Measurements from ENCODE around the gene ATF4.

ATF4 gene

DNA sequence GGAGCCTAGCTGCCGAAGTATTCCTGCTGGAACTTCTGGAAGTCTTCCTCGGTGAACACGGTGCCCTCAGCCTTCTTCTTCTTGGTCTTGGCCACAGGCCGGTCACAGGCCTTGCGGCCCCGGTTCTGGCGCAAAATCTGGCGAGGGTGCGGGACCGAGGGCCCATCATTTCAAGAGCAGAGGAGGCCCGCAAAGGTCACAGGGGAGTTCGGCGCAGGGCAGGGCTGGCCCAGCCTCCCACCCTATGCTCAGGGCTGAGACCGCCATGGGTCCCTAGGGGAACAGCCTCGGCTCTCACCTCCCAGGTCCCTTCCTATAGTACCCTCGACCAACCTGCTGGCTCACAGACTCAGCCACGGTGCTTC lies 9.1 kb downstream of the ATF4 start:
- H2AFZ ChIP-seq (ENCODE audit: low read length) = no peak overlapping the region
- H4K20me1 ChIP-seq (ENCODE audit: insufficient read depth, low read length, poor library complexity, severe bottlenecking) = peaks cover 62% of the 10 kb centered on the region
- H3K9me2 ChIP-seq (replicated peaks; ENCODE audit: low read depth, low read length) = no peaks in the 10 kb centered on the region
- H3K9ac ChIP-seq (ENCODE audit: low read depth, low read length, poor library complexity, severe bottlenecking) = peak overlapping the region; percentile 33
- peaks cover 52% of the 10 kb centered on the region for H3K4me1 ChIP-seq (ENCODE audit: insufficient read depth, low read length, poor library complexity, severe bottlenecking)
- peaks cover 15% of the 10 kb centered on the region for H3F3A ChIP-seq (ENCODE audit: low read depth)
- no peaks in the 10 kb centered on the region for H3K27me3 ChIP-seq (ENCODE audit: insufficient read depth, low read length, poor library complexity, severe bottlenecking)
- H3K79me2 ChIP-seq (ENCODE audit: insufficient read depth, low read length) = peaks cover 76% of the 10 kb centered on the region
- peaks cover 18% of the 10 kb centered on the region; the same call in 1 of the 2 replicates for H3K36me3 ChIP-seq (ENCODE audit: insufficient read depth, low read length)
- no peaks in the 10 kb centered on the region for H3K9me3 ChIP-seq (ENCODE audit: insufficient read depth, low read depth, low read length)
- peak overlapping the region; percentile 81 for H3K4me2 ChIP-seq (ENCODE audit: low read depth, low read length, poor library complexity, severe bottlenecking)
- peak overlapping the region; percentile 82 for H3K4me3 ChIP-seq (ENCODE audit: low read length, poor library complexity, severe bottlenecking)
- TF ChIP-seq EZH2phosphoT487 (IDR thresholded peaks at IDR 0.05; ENCODE audit: borderline replicate concordance) (no peak), CTCF (conservative IDR thresholded peaks at IDR 0.05; ENCODE audit: low read length) (peak; percentile 23; the same call in 1 of the 2 replicates)

DNA sequence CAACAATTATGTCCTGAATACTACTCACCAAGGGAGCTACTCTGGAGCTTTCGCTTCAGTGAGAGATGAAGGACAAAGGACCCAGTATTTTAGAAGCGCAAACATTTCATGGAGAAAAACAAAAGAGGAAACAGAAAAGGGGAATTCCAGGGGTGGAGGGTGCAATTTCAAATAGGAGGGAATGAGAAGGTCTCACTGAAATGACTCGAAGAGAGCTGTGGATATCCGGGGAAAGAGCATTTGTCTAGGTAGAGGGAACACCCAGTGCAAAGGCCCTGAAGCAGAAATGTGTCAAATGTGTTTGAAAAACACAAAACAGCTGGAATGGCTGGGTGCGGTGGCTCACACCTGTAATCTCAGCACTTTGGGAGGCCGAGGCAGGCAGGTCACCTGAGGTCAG lies 9.8 kb downstream of the ATF4 start:
- Histone ChIP-seq H4K20me1 (ENCODE audit: insufficient read depth, low read length, poor library complexity, severe bottlenecking) (peaks cover 56% of the 10 kb centered on the region), H3K9me3 (ENCODE audit: insufficient read depth, low read depth, low read length) (no peaks in the 10 kb centered on the region), H3K4me3 (ENCODE audit: low read length, poor library complexity, severe bottlenecking) (peak overlapping the region; percentile 82), H3K4me1 (ENCODE audit: insufficient read depth, low read length, poor library complexity, severe bottlenecking) (peaks cover 52% of the 10 kb centered on the region), H3F3A (ENCODE audit: low read depth) (peaks cover 9% of the 10 kb centered on the region; the same call in 1 of the 2 replicates), H3K9ac (ENCODE audit: low read depth, low read length, poor library complexity, severe bottlenecking) (no peak overlapping the region), H3K9me2 (replicated peaks; ENCODE audit: low read depth, low read length) (no peaks in the 10 kb centered on the region), H2AFZ (ENCODE audit: low read length) (no peak overlapping the region), H3K27me3 (ENCODE audit: insufficient read depth, low read length, poor library complexity, severe bottlenecking) (no peaks in the 10 kb centered on the region), H3K4me2 (ENCODE audit: low read depth, low read length, poor library complexity, severe bottlenecking) (peak overlapping the region; percentile 81), H3K36me3 (ENCODE audit: insufficient read depth, low read length) (peaks cover 11% of the 10 kb centered on the region; the same call in 1 of the 2 replicates), H3K79me2 (ENCODE audit: insufficient read depth, low read length) (peaks cover 70% of the 10 kb centered on the region)
- TF ChIP-seq CTCF (conservative IDR thresholded peaks at IDR 0.05; ENCODE audit: low read length) = no peak
- TF ChIP-seq EZH2phosphoT487 (IDR thresholded peaks at IDR 0.05; ENCODE audit: borderline replicate concordance) = no peak

GRCh38 chr22:39530692-39531331 lies 10.4 kb downstream of the ATF4 start:
- Histone ChIP-seq H3F3A (ENCODE audit: low read depth) (peaks cover 4% of the 10 kb centered on the region; the same call in 1 of the 2 replicates), H3K4me2 (ENCODE audit: low read depth, low read length, poor library complexity, severe bottlenecking) (peak overlapping the region; percentile 81), H3K9me3 (ENCODE audit: insufficient read depth, low read depth, low read length) (no peaks in the 10 kb centered on the region), H3K4me3 (ENCODE audit: low read length, poor library complexity, severe bottlenecking) (peak overlapping the region; percentile 82), H3K27me3 (ENCODE audit: insufficient read depth, low read length, poor library complexity, severe bottlenecking) (no peaks in the 10 kb centered on the region), H3K36me3 (ENCODE audit: insufficient read depth, low read length) (0 out of 2 replicates have a peak, but pooled peaks cover 6% of the 10 kb centered on the region), H3K4me1 (ENCODE audit: insufficient read depth, low read length, poor library complexity, severe bottlenecking) (peaks cover 47% of the 10 kb centered on the region), H3K9ac (ENCODE audit: low read depth, low read length, poor library complexity, severe bottlenecking) (peak overlapping the region; percentile 90), H2AFZ (ENCODE audit: low read length) (no peak overlapping the region), H4K20me1 (ENCODE audit: insufficient read depth, low read length, poor library complexity, severe bottlenecking) (peaks cover 49% of the 10 kb centered on the region), H3K79me2 (ENCODE audit: insufficient read depth, low read length) (peaks cover 63% of the 10 kb centered on the region), H3K9me2 (replicated peaks; ENCODE audit: low read depth, low read length) (no peaks in the 10 kb centered on the region)
- TF ChIP-seq EZH2phosphoT487 (IDR thresholded peaks at IDR 0.05; ENCODE audit: borderline replicate concordance) (no peak), CTCF (conservative IDR thresholded peaks at IDR 0.05; ENCODE audit: low read length) (peak; percentile 55)

Measured in Loucy (cell line).